CD4-positive, alpha-beta memory T cell (primary cell): ENCODE measurements around the gene BEND4. TPM values are rescaled to one million over a fixed set of nuclear protein-coding genes. Genes with fewer than 3 reads are reported as not detected.

Source experiments
- CTCF ChIA-PET: fragments of 350-600 bp; sonication (Branson Sonifier 250); formaldehyde crosslinking; loops from one replicate; lab custom pipeline; 2021; ENCODE audit warnings: inconsistent platforms; ENCODE audit not compliant: partially characterized antibody; lab: Charles Lee
- POLR2A ChIA-PET: fragments of 350-600 bp; sonication (Branson Sonifier 250); formaldehyde crosslinking; loops from one replicate; lab custom pipeline; 2021; ENCODE audit not compliant: partially characterized antibody; lab: Charles Lee
- DNase-seq, 5 donors: peaks; one replicate each; pipeline versions ENCODE4 v3.0.0 to v3.0.0-alpha.2; 2020 to 2022; ENCODE audit warnings: mixed read lengths in 1 of 5
- H3K27ac ChIP-seq: one replicate; pipeline ENCODE4 v1.7.0; 2013; ENCODE audit warnings: low read depth, low read length
- H3K27me3 ChIP-seq: 2 replicates; pipeline ENCODE4 v1.7.0; 2013; ENCODE audit warnings: mild to moderate bottlenecking, low read length, moderate library complexity; ENCODE audit not compliant: insufficient read depth
- H3K36me3 ChIP-seq: 2 replicates; pipeline ENCODE4 v1.7.0; 2013; ENCODE audit warnings: mild to moderate bottlenecking, low read length, moderate library complexity; ENCODE audit not compliant: insufficient read depth
- H3K4me1 ChIP-seq: 2 replicates; pipeline ENCODE4 v1.7.0; 2013; ENCODE audit warnings: mild to moderate bottlenecking, low read length, moderate library complexity; ENCODE audit not compliant: insufficient read depth
- H3K4me3 ChIP-seq, 2 donors: one replicate each; pipeline ENCODE4 v1.7.0; 2013; ENCODE audit warnings: low read length in 2 of 2, mild to moderate bottlenecking in 1 of 2
- H3K9me3 ChIP-seq, 2 donors: one replicate each; pipeline ENCODE4 v1.7.0; 2013; ENCODE audit warnings: low read length in 2 of 2, control low read depth in 1 of 2; ENCODE audit not compliant: control insufficient read depth in 1 of 2
- H3K27ac Mint-ChIP-seq, 7 donors: one replicate each; pipeline ENCODE4 v1.8.0; 2020 to 2021; ENCODE audit warnings: mixed read lengths in 7 of 7, mild to moderate bottlenecking in 6 of 7, inconsistent platforms in 3 of 7, moderate library complexity in 3 of 7
- H3K27me3 Mint-ChIP-seq, 2 donors: one replicate each; pipeline ENCODE4 v1.8.0; 2020 to 2021; ENCODE audit warnings: mixed read lengths in 2 of 2
- H3K36me3 Mint-ChIP-seq, 2 donors: one replicate each; pipeline ENCODE4 v1.8.0; 2020 to 2021; ENCODE audit warnings: mixed read lengths in 2 of 2, inconsistent platforms in 1 of 2, mild to moderate bottlenecking in 1 of 2
- H3K4me1 Mint-ChIP-seq, 4 donors: one replicate each; pipeline ENCODE4 v1.8.0; 2020 to 2021; ENCODE audit warnings: mixed read lengths in 4 of 4, mild to moderate bottlenecking in 1 of 4
- H3K4me3 Mint-ChIP-seq, 8 donors: one replicate each; pipeline ENCODE4 v1.8.0; 2020 to 2021; ENCODE audit warnings: mixed read lengths in 8 of 8, mild to moderate bottlenecking in 7 of 8, moderate library complexity in 6 of 8, inconsistent platforms in 3 of 8
- H3K9me3 Mint-ChIP-seq, 8 donors: one replicate each; pipeline ENCODE4 v1.8.0; 2020 to 2021; ENCODE audit warnings: mixed read lengths in 8 of 8, mild to moderate bottlenecking in 5 of 8, inconsistent platforms in 3 of 8, moderate library complexity in 1 of 8
- intact Hi-C: fragments of 100-400 bp; cut with micrococcal nuclease; formaldehyde crosslinking; loops from one replicate; pipeline ENCODE4 v1.15.1; 2023
- polyA plus RNA-seq, 2 donors: library from polyadenylated mRNA; unstranded; fragments of 300-500 nt; fragmentation: Illumina TruSeq; gene quantifications; one replicate each; pipeline ENCODE4 v1.2.3, GENCODE V29; 2021
- total RNA-seq, 2 experiments: library from RNA; stranded (reverse); gene quantifications; one replicate each; pipeline ENCODE4 v1.2.3, GENCODE V29; 2021

Gene BEND4
- total and polyA plus RNA-seq, 4 experiments from 2014 or later = 0.08 to 0.28 (median 0.23) TPM; not detected in 1

DNA sequence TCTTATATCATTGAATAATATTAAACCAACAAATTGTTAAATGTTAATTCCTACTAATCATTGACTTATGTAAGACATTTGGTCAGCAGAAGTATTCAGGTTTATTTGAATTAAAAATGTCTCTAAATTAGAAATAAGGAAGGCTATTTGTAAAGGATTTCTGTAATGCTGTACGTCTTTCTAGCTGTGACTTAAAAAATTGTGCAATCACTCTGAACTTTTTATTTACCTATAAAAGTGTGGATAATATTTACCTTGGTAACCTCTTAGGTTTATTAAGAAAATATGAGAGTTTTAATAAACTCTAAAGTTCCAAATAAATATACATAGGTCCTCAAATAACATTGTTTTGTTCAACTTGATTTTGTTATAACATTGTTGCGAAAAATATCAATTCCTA lies 85.2 kb downstream of the BEND4 start:
- Histone ChIP-seq H3K4me3 (no peak overlapping the region), H3K9me3 (no peaks in the 10 kb centered on the region), H3K27ac (no peak overlapping the region), H3K36me3 (peaks cover 7% of the 10 kb centered on the region), H3K4me1 (no peaks in the 10 kb centered on the region), H3K27me3 (no peaks in the 10 kb centered on the region)
- no peaks in the 10 kb centered on the region for H3K27me3 Mint-ChIP-seq
- no peak for DNase-seq
- peaks cover 44 to 58% of the 10 kb centered on the region in 2 donors for H3K36me3 Mint-ChIP-seq
- H3K27ac Mint-ChIP-seq = no peak overlapping the region
- H3K9me3 Mint-ChIP-seq = no peaks in the 10 kb centered on the region
- H3K4me1 Mint-ChIP-seq = peaks cover 0 to 2% (median under 1%) of the 10 kb centered on the region in 4 donors
- ChIA-PET POLR2A (no interaction called here), CTCF (no interaction called here)
- H3K4me3 Mint-ChIP-seq = no peak overlapping the region
- intact Hi-C loops = no loop called here

DNA sequence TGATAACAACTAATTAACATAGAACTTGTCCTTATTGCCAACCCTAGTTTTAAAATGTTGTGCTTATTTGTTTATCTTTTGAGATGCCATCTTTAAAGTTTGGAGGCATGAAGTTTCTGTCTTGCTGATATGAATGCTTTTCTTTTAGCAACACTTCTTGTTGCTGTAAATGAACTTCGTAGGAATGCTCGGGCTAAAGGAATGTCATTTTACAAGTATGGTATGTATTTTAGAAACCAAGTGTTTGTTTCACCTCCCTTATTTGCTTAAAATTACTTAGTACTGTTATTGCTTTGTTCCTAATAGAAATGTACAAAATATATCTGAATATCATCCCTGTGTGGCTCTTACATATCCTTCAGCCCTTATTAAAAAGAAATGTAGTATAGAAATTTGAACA lies 86.1 kb downstream of the BEND4 start:
- Mint-ChIP-seq H3K27me3 (no peaks in the 10 kb centered on the region), H3K27ac (no peak overlapping the region), H3K9me3 (no peaks in the 10 kb centered on the region), H3K4me1 (peaks cover 0 to 2% (median under 1%) of the 10 kb centered on the region in 4 donors), H3K4me3 (no peak overlapping the region), H3K36me3 (peaks cover 38 to 54% of the 10 kb centered on the region in 2 donors)
- Histone ChIP-seq H3K4me3 (no peak overlapping the region), H3K27ac (no peak overlapping the region), H3K4me1 (no peaks in the 10 kb centered on the region), H3K9me3 (no peaks in the 10 kb centered on the region), H3K36me3 (peaks cover 7% of the 10 kb centered on the region), H3K27me3 (no peaks in the 10 kb centered on the region)
- intact Hi-C loops = no loop called here
- POLR2A ChIA-PET = no interaction called here
- CTCF ChIA-PET = no interaction called here
- no peak for DNase-seq

Other genes with a start within 250 kb of the BEND4 start
- gene TMEM33, start 217.2 kb downstream of the BEND4 start, total RNA-seq = 10 to 100 TPM; 41.7 to 43.6 TPM
- gene TMEM33, start 217.2 kb downstream of the BEND4 start, polyA plus RNA-seq = 10 to 100 TPM; 15.0 to 25.8 TPM
- under 1 TPM; 0.32 to 0.42 TPM for gene DCAF4L1, start 170.9 kb downstream of the BEND4 start, total RNA-seq
- not detected for gene DCAF4L1, start 170.9 kb downstream of the BEND4 start, polyA plus RNA-seq
- gene SLC30A9, start 162.1 kb downstream of the BEND4 start, total RNA-seq = 10 to 100 TPM; 28.6 to 31.5 TPM
- 10 to 100 TPM; 37.1 to 42.8 TPM for gene SLC30A9, start 162.1 kb downstream of the BEND4 start, polyA plus RNA-seq
- gene SHISA3, start 244.8 kb upstream of the BEND4 start, total RNA-seq = not detected
- under 1 TPM in 1 of 2 donors, not detected in 1; 0.09 TPM for gene SHISA3, start 244.8 kb upstream of the BEND4 start, polyA plus RNA-seq